SU-DHL-6 (cell line): ENCODE measurements around the gene MLC1.

Experiments used
- H2AFZ ChIP-seq: fragments of 200-600 bp; sonication (generic); 2 replicates; pipeline ENCODE4 v1.6.1; 2014; ENCODE audit warnings: low read depth, mild to moderate bottlenecking, moderate library complexity, mixed read lengths, antibody characterized with exemption, low read length; ENCODE audit not compliant: severe bottlenecking
- H3F3A ChIP-seq: fragments of 200-600 bp; shearing (Covaris generic); 2 replicates; pipeline ENCODE4 v1.6.0; 2016; ENCODE audit warnings: antibody characterized with exemption, mild to moderate bottlenecking; ENCODE audit not compliant: insufficient read depth
- H3K27ac ChIP-seq: fragments of 200-600 bp; sonication (generic); 2 replicates; pipeline ENCODE4 v1.5.1; 2016; ENCODE audit warnings: low read depth, mild to moderate bottlenecking, low read length, moderate library complexity, mixed read lengths
- H3K27me3 ChIP-seq: fragments of 200-600 bp; sonication (generic), shearing (Covaris generic); 2 replicates; pipeline ENCODE4 v1.6.0; 2014; ENCODE audit warnings: mild to moderate bottlenecking, low read length
- H3K36me3 ChIP-seq: fragments of 200-600 bp; sonication (generic); 2 replicates; pipeline ENCODE4 v1.6.1; 2014; ENCODE audit warnings: mild to moderate bottlenecking, low read length, mixed read lengths
- H3K4me2 ChIP-seq: fragments of 300-600, 200-600 bp; shearing (Covaris generic), sonication (generic); 2 replicates; pipeline ENCODE4 v1.6.0; 2014; ENCODE audit warnings: low read length, low read depth, mild to moderate bottlenecking; ENCODE audit not compliant: poor library complexity, severe bottlenecking
- H3K4me3 ChIP-seq: fragments of 200-600 bp; sonication (generic); 2 replicates; pipeline ENCODE4 v1.5.1; 2014; ENCODE audit warnings: antibody characterized with exemption, low read length, mild to moderate bottlenecking, mixed read lengths; ENCODE audit not compliant: insufficient read depth, poor library complexity, severe bottlenecking
- H3K79me2 ChIP-seq: fragments of 200-600 bp; sonication (generic); 2 replicates; pipeline ENCODE4 v1.6.1; 2014; ENCODE audit warnings: mild to moderate bottlenecking, low read length, moderate library complexity; ENCODE audit not compliant: insufficient read depth
- H3K9ac ChIP-seq: fragments of 200-600 bp; sonication (generic); 2 replicates; pipeline ENCODE4 v1.7.0; 2014; ENCODE audit warnings: mild to moderate bottlenecking, low read length
- H3K9me2 ChIP-seq: fragments of 200-600 bp; sonication (generic); replicated peaks from 2 replicates; pipeline ENCODE4 v1.6.1; 2014; ENCODE audit warnings: low read length; ENCODE audit not compliant: insufficient read depth
- H3K9me3 ChIP-seq: fragments of 200-600 bp; sonication (generic); 2 replicates; pipeline ENCODE4 v1.6.1; 2014; ENCODE audit warnings: low read length, mixed read lengths; ENCODE audit not compliant: insufficient read depth
- H4K20me1 ChIP-seq: fragments of 200-600 bp; sonication (generic); 2 replicates; pipeline ENCODE4 v1.6.1; 2014; ENCODE audit warnings: low read depth, mild to moderate bottlenecking, antibody characterized with exemption, low read length, moderate library complexity, mixed read lengths
- EZH2phosphoT487 ChIP-seq: fragments of 200-600 bp; sonication (generic), shearing (Covaris generic); conservative IDR thresholded peaks from 2 replicates; pipeline ENCODE4 v1.6.1; 2018; ENCODE audit warnings: mild to moderate bottlenecking, antibody characterized with exemption, low read length, moderate library complexity, mixed read lengths
- TF ChIP-seq, protein P1 (sequence below): fragments of 200-600 bp; sonication (generic); IDR thresholded peaks from one replicate; pipeline ENCODE4 v1.5.1; 2017; ENCODE audit warnings: antibody characterized with exemption, mild to moderate bottlenecking, low read length, moderate library complexity; ENCODE audit not compliant: insufficient read depth, poor library complexity, severe bottlenecking

Gene MLC1

DNA sequence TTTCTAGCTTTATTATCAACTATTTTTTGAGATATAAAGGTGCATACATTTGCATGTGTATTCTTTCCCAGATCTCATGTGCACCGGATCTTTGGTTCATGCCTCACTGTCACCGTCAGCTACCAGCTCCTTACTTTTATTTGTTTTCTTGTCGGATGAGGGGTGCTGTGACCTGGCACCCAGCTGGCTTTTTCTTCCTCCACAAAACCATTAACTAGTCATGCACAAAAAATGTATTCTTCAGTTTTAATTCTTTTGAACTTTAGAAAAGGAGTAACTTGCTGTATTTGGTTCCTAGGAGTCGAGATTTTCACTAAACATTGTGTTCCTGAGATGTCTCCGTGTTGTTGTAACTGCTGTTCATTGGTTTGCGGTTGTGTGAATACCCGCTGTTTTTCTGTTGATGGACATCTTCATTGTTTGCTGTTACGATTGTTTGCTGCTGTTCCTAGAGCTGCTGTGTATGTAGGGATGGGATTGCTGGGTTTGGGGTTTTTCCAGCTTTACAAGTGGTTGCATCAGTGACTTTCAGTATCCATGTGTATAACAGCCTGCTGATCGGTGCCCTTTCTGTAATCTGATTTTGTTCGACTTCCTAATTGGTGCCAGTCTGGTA, 44.0 kb upstream of the MLC1 start:
- H3F3A ChIP-seq = no peaks in the 10 kb centered on the region
- H3K9me3 ChIP-seq = no peaks in the 10 kb centered on the region
- no peak overlapping the region for H2AFZ ChIP-seq
- no peaks in the 10 kb centered on the region for H4K20me1 ChIP-seq
- H3K79me2 ChIP-seq = no peaks in the 10 kb centered on the region
- 0 out of 2 replicates have a peak, but pooled peaks cover 3% of the 10 kb centered on the region for H3K27me3 ChIP-seq
- H3K4me3 ChIP-seq = no peak overlapping the region
- H3K36me3 ChIP-seq = no peaks in the 10 kb centered on the region
- TF ChIP-seq EZH2phosphoT487 = no peak
- TF ChIP-seq, protein P1, sequence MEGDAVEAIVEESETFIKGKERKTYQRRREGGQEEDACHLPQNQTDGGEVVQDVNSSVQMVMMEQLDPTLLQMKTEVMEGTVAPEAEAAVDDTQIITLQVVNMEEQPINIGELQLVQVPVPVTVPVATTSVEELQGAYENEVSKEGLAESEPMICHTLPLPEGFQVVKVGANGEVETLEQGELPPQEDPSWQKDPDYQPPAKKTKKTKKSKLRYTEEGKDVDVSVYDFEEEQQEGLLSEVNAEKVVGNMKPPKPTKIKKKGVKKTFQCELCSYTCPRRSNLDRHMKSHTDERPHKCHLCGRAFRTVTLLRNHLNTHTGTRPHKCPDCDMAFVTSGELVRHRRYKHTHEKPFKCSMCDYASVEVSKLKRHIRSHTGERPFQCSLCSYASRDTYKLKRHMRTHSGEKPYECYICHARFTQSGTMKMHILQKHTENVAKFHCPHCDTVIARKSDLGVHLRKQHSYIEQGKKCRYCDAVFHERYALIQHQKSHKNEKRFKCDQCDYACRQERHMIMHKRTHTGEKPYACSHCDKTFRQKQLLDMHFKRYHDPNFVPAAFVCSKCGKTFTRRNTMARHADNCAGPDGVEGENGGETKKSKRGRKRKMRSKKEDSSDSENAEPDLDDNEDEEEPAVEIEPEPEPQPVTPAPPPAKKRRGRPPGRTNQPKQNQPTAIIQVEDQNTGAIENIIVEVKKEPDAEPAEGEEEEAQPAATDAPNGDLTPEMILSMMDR = no peak
- no peaks in the 10 kb centered on the region for H3K9me2 ChIP-seq
- no peak overlapping the region for H3K27ac ChIP-seq
- H3K9ac ChIP-seq = no peak overlapping the region
- H3K4me2 ChIP-seq = no peak overlapping the region

- Histone ChIP-seq H3K27ac (no peak overlapping the region), H3K79me2 (no peaks in the 10 kb centered on the region), H3K4me3 (no peak overlapping the region), H3K9me2 (no peaks in the 10 kb centered on the region), H4K20me1 (no peaks in the 10 kb centered on the region), H3K4me2 (no peak overlapping the region), H3K36me3 (no peaks in the 10 kb centered on the region), H3K9me3 (peaks cover 5% of the 10 kb centered on the region; the same call in 1 of the 2 replicates), H2AFZ (no peak overlapping the region), H3K27me3 (no peaks in the 10 kb centered on the region), H3K9ac (no peak overlapping the region), H3F3A (no peaks in the 10 kb centered on the region)
- TF ChIP-seq, protein P1 = no peak
- no peak for TF ChIP-seq EZH2phosphoT487
These were observed 39.8 kb upstream of the MLC1 start for GRCh38 chr22:50125029-50125428.

DNA sequence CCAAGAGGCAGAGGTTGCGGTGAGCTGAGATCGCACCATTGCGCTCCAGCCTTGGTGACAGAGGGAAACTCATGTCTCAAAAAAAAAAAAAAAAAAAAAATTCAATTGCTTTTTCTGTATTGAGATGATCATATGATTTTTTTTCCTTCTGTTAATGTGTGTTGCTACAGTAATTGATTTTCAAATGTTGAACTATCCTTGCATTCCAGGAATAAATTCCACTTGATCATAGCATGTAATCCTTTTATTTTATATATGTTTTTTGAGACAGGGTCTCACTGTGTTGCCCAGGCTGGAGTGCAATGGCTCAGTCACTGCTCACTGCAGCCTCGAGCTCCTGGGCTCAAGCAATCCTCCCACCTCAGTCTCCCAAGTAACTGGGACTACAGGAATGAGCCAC, 37.9 kb upstream of the MLC1 start:
- Histone ChIP-seq H4K20me1 (no peaks in the 10 kb centered on the region), H3K9me3 (peaks cover 5% of the 10 kb centered on the region; the same call in 1 of the 2 replicates), H3K4me3 (no peak overlapping the region), H3K4me2 (no peak overlapping the region), H3K9ac (no peak overlapping the region), H2AFZ (no peak overlapping the region), H3K27ac (no peak overlapping the region), H3K9me2 (no peaks in the 10 kb centered on the region), H3K79me2 (no peaks in the 10 kb centered on the region), H3F3A (no peaks in the 10 kb centered on the region), H3K36me3 (no peaks in the 10 kb centered on the region), H3K27me3 (no peaks in the 10 kb centered on the region)
- TF ChIP-seq EZH2phosphoT487 = no peak

- TF ChIP-seq EZH2phosphoT487 = no peak
- TF ChIP-seq, protein P1 = no peak
- H4K20me1 ChIP-seq = no peaks in the 10 kb centered on the region
- no peaks in the 10 kb centered on the region for H3K36me3 ChIP-seq
- H3K4me2 ChIP-seq = no peak overlapping the region
- H3K9me3 ChIP-seq = peaks cover 5% of the 10 kb centered on the region; the same call in 1 of the 2 replicates
- H3K27ac ChIP-seq = no peak overlapping the region
- H3K79me2 ChIP-seq = no peaks in the 10 kb centered on the region
- no peak overlapping the region for H3K4me3 ChIP-seq
- no peaks in the 10 kb centered on the region for H3K9me2 ChIP-seq
- no peaks in the 10 kb centered on the region for H3F3A ChIP-seq
- no peak overlapping the region for H3K9ac ChIP-seq
- no peak overlapping the region for H2AFZ ChIP-seq
- no peaks in the 10 kb centered on the region for H3K27me3 ChIP-seq
These were observed 36.0 kb upstream of the MLC1 start for GRCh38 chr22:50121202-50121740.
